GM18951 (cell line): ENCODE measurements around the gene KRT38.

ENCODE experiments used
- POLR2A ChIP-seq: IDR thresholded peaks from 4 replicates; pipeline ENCODE4 v1.6.1; 2011; ENCODE audit warnings: mild to moderate bottlenecking; ENCODE audit not compliant: insufficient read length, insufficient read depth; ENCODE audit errors: extremely low read depth
- in situ Hi-C: fragments of 300-500 bp; cut with MboI; formaldehyde crosslinking; loops from one replicate; pipeline ENCODE4 v1.12.0; 2022; ENCODE audit warnings: low sequenced_read_pairs, mixed read lengths, inconsistent platforms; ENCODE audit not compliant: unreplicated experiment

KRT38 gene

DNA sequence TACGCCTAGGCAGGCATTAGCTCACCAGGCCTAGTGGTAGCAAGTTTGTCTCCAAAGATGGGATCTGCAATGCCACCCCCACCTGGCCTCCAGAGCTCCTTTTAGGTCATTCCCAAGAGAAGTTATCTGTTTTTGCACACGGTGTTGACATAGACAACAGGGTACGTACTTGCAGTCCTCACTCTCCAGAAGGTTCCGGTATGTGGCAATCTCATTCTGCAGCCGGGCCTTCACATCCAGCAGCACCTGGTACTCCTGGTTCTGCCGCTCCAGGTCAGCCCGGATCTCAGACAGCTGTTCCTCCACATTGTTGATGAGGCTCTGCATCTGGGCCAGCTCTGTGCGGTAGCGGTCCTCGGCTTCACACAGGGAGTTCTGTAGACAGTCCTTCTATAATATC, 33.6 kb downstream of the KRT38 start:
- in situ Hi-C loops = no loop called here
- TF ChIP-seq POLR2A = no peak

GRCh38 chr17:41406205-41406604, 34.6 kb downstream of the KRT38 start:
- in situ Hi-C loops = no loop called here
- no peak for TF ChIP-seq POLR2A

DNA sequence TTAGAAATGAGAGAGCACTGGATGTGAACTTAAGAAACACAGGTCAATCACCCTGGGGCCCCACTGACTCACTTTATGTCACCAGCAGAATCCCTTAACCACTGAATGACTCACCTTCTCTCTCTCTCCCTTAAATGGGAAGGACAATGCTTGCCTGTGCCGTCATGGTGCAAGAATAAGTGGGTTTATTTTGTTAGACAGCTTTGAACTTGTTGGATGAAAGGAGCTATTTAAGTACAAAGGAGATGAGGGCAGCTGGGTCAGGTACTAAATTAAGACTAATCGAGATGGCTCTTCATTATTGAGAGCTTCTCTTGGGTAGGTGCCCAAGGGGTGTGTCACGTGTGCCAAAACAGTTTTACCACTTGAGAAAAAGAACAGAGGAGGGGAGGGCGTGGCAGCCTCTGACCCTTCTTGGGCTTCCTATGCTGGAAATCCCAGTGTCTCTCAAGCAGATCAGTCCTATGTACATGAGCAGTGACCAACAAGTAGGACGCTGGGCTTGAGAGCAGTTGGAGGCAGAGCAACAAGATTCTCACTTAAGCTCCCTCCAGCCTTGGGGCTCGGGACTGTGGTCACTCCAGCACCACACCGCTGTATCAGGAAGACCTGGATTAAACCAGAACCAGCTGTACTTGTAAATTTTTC, 36.6 kb downstream of the KRT38 start:
- no peak for TF ChIP-seq POLR2A
- in situ Hi-C loops = no loop called here

DNA sequence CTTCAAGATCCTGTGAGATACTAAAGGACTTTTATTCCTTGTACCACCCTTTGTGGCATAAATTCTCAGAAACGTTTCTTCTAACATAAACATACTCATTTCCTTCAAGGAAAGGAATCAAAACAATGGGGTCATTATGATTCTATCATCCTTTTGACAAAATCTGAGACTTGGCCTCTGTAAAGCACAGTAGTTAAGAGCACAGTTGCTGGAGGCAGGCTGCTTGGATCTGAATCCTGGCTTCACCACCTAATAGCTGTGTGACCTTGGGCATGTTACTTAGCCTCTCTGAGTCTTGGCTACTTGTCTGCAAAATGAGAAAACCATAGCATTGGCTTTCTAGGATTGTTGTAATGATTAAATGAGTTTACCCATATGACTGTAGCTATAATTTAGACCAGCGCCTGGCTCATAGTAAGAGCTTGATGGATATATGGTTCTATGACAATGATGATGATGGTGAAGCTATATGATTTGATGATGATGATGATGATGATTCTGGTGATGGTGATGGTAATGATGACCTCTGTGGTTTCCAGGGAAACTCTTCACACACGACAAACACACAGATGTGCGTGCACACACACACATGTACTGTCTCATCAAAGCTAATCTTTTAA, 37.3 kb downstream of the KRT38 start:
- no peak for TF ChIP-seq POLR2A
- in situ Hi-C loops = no loop called here

DNA sequence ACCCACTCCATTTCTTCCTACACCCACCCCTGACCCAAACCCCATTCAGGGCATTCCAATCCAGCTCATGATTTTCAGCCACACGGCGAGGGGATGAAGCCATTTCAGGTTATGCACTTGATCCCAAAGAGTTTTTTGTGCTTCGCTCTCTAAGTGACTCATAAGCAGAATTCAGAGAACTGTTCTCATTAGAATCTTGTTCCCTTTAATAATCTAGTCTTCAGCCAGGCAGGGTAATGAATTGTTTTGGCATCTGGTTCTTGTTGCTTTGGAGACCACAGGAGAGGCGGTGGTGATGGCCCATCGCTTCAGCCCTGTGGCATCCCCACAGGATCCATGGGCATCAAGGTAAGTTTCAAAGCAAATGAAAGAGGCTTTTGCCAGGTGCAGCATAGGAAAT, 38.6 kb downstream of the KRT38 start:
- no peak for TF ChIP-seq POLR2A
- in situ Hi-C loops = no loop called here

- in situ Hi-C loops = loop anchor here (10.0 kb wide), 1 partner anchor 112 kb away; no protein-coding TSS in a partner anchor
- TF ChIP-seq POLR2A = no peak
Observed at GRCh38 chr17:41396996-41397660, 43.7 kb downstream of the KRT38 start, which contains the start of gene KRT31. KRT31 (minus strand) TSS chr17:41397608; CDS start chr17:41397539, 69 bp downstream.

DNA sequence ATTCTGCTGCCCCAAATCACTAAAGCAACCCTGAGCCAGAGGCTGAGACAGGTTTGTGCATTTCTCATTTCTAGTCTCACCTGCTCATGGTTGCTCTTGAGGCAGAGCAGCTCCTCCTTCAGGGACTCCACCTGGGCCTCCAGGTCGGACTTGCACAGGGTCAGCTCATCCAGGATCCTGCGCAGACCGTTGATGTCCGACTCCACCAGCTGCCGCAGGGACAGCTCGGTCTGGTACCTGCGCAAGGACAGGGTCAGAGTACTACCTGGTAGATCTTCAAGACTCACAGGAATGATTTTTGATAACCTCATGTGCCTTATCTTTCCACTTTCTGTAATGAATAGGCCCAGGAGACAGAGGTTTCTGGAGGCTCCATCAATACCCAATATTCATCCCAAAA, 44.4 kb downstream of the KRT38 start:
- in situ Hi-C loops = loop anchor here (10.0 kb wide), 1 partner anchor 112 kb away; no protein-coding TSS in a partner anchor
- TF ChIP-seq POLR2A = no peak

GRCh38 chr17:41395611-41396010, 45.2 kb downstream of the KRT38 start:
- in situ Hi-C loops = loop anchor here (10.0 kb wide), 1 partner anchor 111 kb away; no protein-coding TSS in a partner anchor
- no peak for TF ChIP-seq POLR2A

DNA sequence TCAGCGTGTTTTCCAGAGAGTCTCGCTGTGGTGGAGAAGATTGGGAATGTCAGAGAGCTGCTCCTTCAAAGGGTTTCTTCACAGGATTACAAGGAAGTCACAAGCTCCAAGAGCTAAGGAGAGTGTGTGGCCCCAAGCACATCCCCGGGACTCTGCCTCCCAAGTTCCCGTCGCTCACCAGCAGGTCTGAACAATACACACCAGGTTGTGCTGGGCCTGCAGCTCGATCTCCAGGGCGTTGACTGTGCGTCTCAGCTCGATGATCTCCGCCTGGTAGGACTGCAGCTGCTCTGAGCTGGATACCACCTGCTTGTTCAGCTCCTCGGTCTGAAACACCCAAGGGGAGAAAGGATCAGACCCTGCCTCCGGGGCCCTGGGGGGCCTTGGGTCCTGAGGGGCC, 45.7 kb downstream of the KRT38 start:
- in situ Hi-C loops = loop anchor here (10.0 kb wide), 1 partner anchor 110 kb away; no protein-coding TSS in a partner anchor

- in situ Hi-C loops = loop anchor here (10.0 kb wide), 1 partner anchor 110 kb away; no protein-coding TSS in a partner anchor
- no peak for TF ChIP-seq POLR2A
Observed at GRCh38 chr17:41394254-41394996, 46.4 kb downstream of the KRT38 start.

GRCh38 chr17:41393826-41394225, 47.0 kb downstream of the KRT38 start:
- TF ChIP-seq POLR2A = no peak
- in situ Hi-C loops = loop anchor here (10.0 kb wide), 1 partner anchor 109 kb away; no protein-coding TSS in a partner anchor

DNA sequence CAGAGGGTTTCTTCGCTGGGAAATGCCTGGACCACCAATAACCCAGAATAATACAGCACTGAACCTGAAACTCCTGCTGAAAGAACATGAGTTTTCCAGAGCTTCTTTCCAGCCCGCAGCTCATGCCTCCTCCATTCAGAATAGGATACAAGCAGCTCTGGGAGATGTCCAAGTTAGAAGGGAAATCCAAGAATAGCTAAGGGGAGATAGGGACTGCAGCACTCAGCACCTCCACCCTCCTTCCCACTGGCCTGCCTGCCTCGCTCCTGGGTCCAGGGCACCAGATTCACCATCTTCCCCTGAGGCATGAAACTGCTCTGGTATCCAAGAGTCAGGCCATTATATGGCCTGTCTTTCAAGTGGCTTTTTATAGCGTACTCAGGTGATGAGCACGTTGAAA, 47.5 kb downstream of the KRT38 start:
- in situ Hi-C loops = loop anchor here (10.0 kb wide), 1 partner anchor 108 kb away; no protein-coding TSS in a partner anchor
- TF ChIP-seq POLR2A = no peak

DNA sequence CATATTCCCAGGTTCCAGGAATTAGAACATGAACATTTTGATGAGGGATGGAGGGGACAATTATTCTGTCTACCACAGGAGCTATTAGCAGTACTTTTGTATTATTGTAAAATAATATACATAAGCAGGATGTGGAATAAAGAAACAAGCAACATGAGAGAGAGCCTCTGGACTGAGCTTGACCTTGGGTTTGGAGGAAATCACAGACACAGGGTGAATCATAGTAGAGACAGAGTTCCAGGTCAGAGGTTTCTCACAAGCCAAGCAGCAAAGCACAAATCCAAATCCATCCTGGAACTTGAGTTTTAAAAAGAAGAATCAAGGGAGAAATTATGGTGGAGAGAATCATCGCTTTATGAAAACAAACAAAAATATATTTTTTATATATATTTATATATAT, 48.5 kb downstream of the KRT38 start:
- in situ Hi-C loops = loop anchor here (10.0 kb wide), 1 partner anchor 107 kb away; no protein-coding TSS in a partner anchor
- no peak for TF ChIP-seq POLR2A
